GM19238 (cell line): ENCODE data around the gene SLC4A3.

Experiments used
- DNase-seq: peaks from one replicate; pipeline ENCODE4 v3.0.0; 2011; ENCODE audit warnings: low spot score; ENCODE audit not compliant: insufficient read length

Gene SLC4A3

DNA sequence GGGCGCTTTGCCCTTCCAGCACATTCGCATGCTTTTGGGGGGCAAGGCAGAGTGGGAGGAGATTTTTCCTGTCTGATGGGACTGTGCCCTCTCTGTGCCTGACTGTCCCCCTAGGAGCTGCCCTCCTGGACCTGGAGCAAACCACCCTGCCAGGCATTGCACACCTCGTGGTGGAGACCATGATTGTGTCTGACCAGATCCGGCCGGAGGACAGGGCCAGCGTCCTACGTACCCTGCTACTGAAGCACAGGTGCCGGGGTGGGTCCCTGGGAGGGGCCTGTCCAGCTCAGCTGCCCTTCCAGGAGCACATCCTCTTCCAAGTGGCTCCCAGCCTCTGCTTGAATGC is 5.3 kb downstream of the SLC4A3 start:
- peak; percentile 2 for DNase-seq

DNA sequence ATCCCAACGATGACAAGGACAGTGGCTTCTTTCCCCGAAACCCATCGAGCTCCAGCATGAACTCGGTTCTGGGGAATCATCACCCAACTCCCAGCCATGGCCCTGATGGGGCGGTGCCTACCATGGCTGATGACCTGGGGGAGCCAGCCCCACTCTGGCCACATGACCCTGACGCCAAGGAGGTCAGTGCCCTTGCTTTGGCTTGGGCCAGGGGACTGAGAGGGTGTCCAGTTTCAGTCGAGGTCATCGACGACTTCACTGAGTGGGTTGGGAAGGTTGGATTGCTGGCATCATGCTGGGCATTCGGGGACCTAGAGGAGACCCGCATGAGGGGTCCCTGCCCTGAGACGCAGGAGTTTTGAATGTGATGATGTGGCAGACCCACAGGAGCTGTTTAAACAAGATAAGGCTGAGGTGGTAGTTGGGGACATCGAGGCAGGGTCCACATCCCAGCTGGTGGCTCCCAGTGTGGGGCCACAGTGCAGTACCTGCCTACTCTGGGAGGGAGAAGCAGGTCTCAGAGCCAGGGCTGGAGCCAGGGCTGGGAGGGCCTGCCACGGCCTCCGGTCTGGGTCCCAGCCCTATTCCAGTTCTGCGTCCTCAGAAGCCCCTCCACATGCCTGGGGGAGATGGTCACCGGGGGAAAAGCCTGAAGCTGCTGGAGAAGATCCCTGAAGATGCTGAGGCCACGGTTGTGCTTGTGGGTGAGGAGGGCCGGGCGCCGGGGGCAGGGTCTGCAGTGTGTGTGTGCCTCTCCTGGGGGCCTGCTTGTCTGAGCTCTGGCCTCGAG is 6.0 kb downstream of the SLC4A3 start:
- DNase-seq = peak; percentile 1

GRCh38 chr2:219634171-219634940 is 6.9 kb downstream of the SLC4A3 start:
- DNase-seq = no peak

DNA sequence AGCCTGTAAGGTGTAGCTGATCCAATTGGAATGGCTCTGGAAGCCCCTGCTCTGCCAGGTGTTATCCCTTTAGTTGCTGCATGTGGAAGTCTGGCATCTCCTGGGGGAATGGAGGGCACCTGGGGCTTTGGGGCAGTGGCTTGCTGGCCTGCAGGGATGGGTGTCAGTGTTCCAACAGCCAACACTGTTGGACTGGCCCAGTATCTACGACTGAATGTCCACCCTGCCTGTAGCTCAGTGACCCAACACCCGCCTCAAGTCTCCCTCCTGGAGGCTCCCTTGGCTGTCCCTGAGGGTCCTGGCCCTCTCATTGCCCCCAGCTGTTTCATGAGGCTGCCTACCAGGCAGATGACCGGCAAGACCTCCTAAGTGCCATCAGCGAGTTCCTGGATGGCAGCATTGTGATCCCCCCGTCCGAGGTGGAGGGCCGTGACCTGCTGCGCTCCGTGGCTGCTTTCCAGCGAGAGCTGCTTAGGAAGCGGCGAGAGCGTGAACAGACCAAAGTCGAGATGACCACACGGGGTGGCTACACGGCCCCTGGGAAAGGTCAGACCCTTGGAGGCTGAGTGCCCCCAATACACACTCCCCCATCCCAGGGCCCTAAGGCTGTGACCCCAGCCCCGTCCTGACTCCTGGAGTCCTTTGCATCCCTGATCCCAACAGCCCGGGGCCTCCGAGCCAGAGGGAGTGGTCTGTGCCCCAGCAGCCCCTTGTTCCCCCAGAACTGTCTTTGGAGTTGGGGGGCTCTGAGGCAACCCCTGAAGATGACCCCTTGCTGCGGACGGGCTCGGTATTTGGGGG is 7.7 kb downstream of the SLC4A3 start:
- peak; percentile 0 for DNase-seq

GRCh38 chr2:219636144-219636915 is 8.9 kb downstream of the SLC4A3 start:
- peak; percentile 1 for DNase-seq

GRCh38 chr2:219636941-219637841 is 9.8 kb downstream of the SLC4A3 start:
- peak; percentile 1 for DNase-seq

- DNase-seq = peak; percentile 0
These were observed 10.4 kb downstream of the SLC4A3 start for GRCh38 chr2:219637842-219638185.

- no peak for DNase-seq
These were observed 11.0 kb downstream of the SLC4A3 start for GRCh38 chr2:219638217-219638947.

- DNase-seq = no peak
These were observed 11.7 kb downstream of the SLC4A3 start for GRCh38 chr2:219638948-219639755.

DNA sequence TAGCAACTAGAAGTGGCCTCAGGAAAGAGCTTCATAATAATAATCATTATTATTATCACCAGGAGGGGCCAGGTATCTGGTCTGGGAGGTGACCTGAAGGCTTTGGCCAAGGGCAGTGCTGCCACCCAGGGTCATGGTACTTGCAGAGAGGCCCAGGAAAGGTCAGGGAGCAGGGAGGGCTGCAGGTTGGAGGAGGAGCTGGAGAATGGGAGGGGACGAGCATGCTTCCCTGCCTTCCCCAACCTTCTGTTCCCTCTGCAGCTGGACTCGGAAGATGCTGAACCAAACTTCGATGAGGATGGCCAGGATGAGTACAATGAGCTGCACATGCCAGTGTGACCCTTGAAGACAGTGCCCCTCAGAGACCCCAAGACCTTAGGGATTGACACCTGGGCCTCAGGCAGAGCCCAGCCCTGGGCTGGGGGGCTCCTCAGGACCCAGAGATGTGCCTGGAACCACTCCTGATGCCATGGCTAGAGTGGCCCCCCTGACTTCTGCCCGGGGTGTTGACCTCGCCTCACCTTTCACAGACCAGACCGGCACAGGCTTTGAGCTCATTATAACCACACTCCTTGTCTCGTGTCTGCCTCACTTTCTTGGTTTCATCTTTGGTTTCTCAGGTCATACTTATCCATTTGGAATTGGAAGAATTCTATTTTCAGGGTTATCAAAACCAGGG is 14.1 kb downstream of the SLC4A3 start:
- no peak for DNase-seq

GRCh38 chr2:219642069-219642454 is 14.6 kb downstream of the SLC4A3 start:
- no peak for DNase-seq

- DNase-seq = peak; percentile 94
These were observed 15.1 kb downstream of the SLC4A3 start for GRCh38 chr2:219642465-219643083.

GRCh38 chr2:219643084-219643473 is 15.6 kb downstream of the SLC4A3 start:
- DNase-seq = no peak

DNA sequence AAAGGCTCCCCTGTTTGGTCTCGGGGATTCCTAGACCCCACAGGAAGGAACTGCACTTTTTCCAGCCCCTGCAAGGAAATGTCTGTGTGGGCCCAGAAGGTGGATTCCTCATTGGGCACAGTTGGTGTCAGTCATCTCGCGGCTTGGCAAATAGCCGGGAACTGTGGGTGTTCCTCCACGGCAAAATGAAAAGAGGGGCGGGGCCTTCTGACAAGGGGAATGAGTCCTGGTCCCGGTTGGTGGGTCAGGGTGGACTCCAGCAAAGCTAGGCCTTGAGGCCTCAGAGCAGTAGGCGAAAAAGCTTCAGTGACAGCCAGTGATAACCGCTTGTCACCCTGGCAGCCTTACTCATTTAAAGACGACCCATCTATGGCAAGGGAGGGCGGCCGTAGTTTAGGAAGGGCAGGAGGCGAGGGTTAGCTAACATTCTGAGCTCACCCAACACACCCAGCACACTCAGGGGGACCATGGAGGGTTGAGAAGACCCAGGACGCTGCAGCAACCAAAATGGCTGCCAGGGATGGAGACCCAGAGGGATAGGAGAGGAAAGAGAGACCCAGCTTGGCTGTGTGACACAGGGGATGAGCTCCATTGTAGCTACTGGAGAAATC is 16.5 kb downstream of the SLC4A3 start:
- no peak for DNase-seq

- no peak for DNase-seq
These were observed 17.5 kb downstream of the SLC4A3 start for GRCh38 chr2:219644801-219645480.

DNA sequence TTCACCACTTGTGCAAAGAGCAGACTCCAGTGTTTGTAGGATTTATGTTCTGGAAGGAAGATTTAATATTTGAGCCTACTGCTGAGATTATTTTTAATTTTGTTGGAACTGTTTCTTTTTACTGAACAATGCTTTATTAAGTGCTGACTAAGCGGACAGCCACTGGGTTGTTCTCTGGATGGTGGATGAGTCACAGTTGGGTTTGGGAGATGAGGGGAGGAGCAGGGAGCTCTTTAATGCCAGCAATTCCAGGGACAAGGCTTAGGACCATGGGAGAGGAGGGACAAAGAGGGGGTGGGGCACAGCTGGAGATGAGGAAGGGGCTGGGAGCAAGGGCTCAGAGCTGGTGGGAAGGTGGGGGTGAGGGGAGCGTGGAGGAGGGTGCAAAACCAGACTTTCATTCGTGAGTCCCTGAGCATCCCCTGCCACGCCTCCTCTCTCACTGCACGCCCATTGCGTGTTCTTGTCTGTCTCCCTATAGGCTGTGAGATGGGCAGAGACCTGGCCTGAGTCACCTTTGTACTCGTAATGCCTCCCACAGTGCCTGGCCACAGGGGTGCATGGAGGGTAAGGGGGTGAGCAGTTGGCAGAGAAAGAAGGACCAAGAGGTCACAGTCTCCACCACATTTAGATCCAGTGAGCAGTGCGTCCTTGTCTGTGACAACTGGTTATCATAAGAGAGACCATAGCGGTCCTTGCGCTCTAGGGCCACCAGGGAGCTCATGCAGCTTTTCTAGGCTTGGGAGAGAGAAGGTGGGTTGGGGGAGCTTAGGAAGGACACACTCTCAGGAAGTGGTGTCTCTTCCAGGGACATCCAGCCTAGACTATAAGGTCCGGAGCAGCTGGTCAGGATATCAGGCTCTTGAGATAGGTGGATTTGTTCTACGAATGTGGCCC is 18.4 kb downstream of the SLC4A3 start:
- DNase-seq = no peak
